GM12878 (cell line): ENCODE results near the gene CEP97. TPM values are rescaled to one million over a fixed set of nuclear protein-coding genes. Genes with fewer than 3 reads are reported as not detected.

Experiments used
- ASH2L ChIP-seq: fragments of 300-600, 200-600 bp; sonication (generic); IDR thresholded peaks from 2 replicates; pipeline ENCODE4 v1.6.1; 2017; ENCODE audit warnings: low read depth, mild to moderate bottlenecking, borderline replicate concordance
- BMI1 ChIP-seq: fragments of 450-650 bp; IDR thresholded peaks from 2 replicates; pipeline ENCODE4 v1.6.1; 2016; ENCODE audit warnings: mild to moderate bottlenecking, moderate library complexity, borderline replicate concordance
- BRCA1 ChIP-seq: IDR thresholded peaks from 2 replicates; pipeline ENCODE4 v1.6.1; 2011; ENCODE audit warnings: low read depth, low read length, improper control_type of control experiment
- CEBPB ChIP-seq, 2 experiments: fragments of 150-350 bp in 1 of 2; IDR thresholded peaks; 2 replicates each; pipeline ENCODE4 v1.6.1; 2012 to 2014; ENCODE audit warnings: low read depth in 2 of 2, low read length in 2 of 2, borderline replicate concordance in 1 of 2, inconsistent platforms in 1 of 2
- CHD1 ChIP-seq: IDR thresholded peaks from 2 replicates; pipeline ENCODE4 v1.6.1; 2012; ENCODE audit warnings: low read depth, low read length, improper control_type of control experiment
- CREB1 ChIP-seq: IDR thresholded peaks from 2 replicates; pipeline ENCODE4 v1.6.1; 2012; ENCODE audit warnings: low read depth, mild to moderate bottlenecking, inconsistent platforms
- FOXK2 ChIP-seq: fragments of 450-650 bp; IDR thresholded peaks from 2 replicates; pipeline ENCODE4 v1.6.1; 2017; ENCODE audit warnings: mild to moderate bottlenecking, moderate library complexity
- FOXM1 ChIP-seq: IDR thresholded peaks from 2 replicates; pipeline ENCODE4 v1.6.1; 2012; ENCODE audit warnings: low read depth, mild to moderate bottlenecking, inconsistent platforms, low read length, moderate library complexity
- HDGF ChIP-seq: fragments of 450-650 bp; IDR thresholded peaks from 2 replicates; pipeline ENCODE4 v1.6.1; 2016; ENCODE audit warnings: antibody characterized with exemption
- IKZF2 ChIP-seq, 2 experiments: fragments of 450-650 bp; IDR thresholded peaks; 2 replicates each; pipeline ENCODE4 v1.6.1; 2017; ENCODE audit warnings: mild to moderate bottlenecking in 2 of 2, moderate library complexity in 2 of 2
- KAT2A ChIP-seq: conservative IDR thresholded peaks from 2 replicates; pipeline ENCODE4 v1.6.1; 2011; ENCODE audit warnings: low read depth, low read length; ENCODE audit not compliant: control insufficient read depth
- LARP7 ChIP-seq: fragments of 450-650 bp; IDR thresholded peaks from 2 replicates; pipeline ENCODE4 v1.6.1; 2017; ENCODE audit warnings: mild to moderate bottlenecking
- MEF2A ChIP-seq: IDR thresholded peaks from 2 replicates; pipeline ENCODE4 v1.6.1; 2011; ENCODE audit warnings: low read depth, mild to moderate bottlenecking, low read length, moderate library complexity; ENCODE audit not compliant: insufficient read depth
- NFIC ChIP-seq: IDR thresholded peaks from 2 replicates; pipeline ENCODE4 v1.6.1; 2012; ENCODE audit warnings: low read depth, mild to moderate bottlenecking, inconsistent platforms, low read length, moderate library complexity
- POLR2A ChIP-seq: IDR thresholded peaks from 2 replicates; pipeline ENCODE4 v1.6.1; 2011; ENCODE audit warnings: low read depth, mild to moderate bottlenecking, low read length
- RAD51 ChIP-seq: fragments of 450-650 bp; IDR thresholded peaks from 2 replicates; pipeline ENCODE4 v1.6.1; 2016; ENCODE audit warnings: moderate library complexity, mild to moderate bottlenecking, inconsistent platforms
- RBBP5 ChIP-seq: fragments of 200-600 bp; sonication (generic); conservative IDR thresholded peaks from 2 replicates; pipeline ENCODE4 v1.6.1; 2016
- RUNX3 ChIP-seq: IDR thresholded peaks from 2 replicates; pipeline ENCODE4 v1.6.1; 2012; ENCODE audit warnings: low read length, inconsistent platforms
- SP1 ChIP-seq: IDR thresholded peaks from one replicate; pipeline ENCODE4 v1.6.1; 2011; ENCODE audit warnings: low read depth, low read length
- STAT3 ChIP-seq: IDR thresholded peaks from 2 replicates; pipeline ENCODE4 v1.6.1; 2011; ENCODE audit warnings: low read depth, low read length, improper control_type of control experiment
- SUPT20H ChIP-seq: IDR thresholded peaks from 2 replicates; pipeline ENCODE4 v1.6.1; 2011; ENCODE audit warnings: low read depth, mild to moderate bottlenecking, low read length, moderate library complexity, borderline replicate concordance; ENCODE audit not compliant: control insufficient read depth
- TCF12 ChIP-seq: IDR thresholded peaks from 2 replicates; pipeline ENCODE4 v1.6.1; 2011; ENCODE audit warnings: low read depth, mild to moderate bottlenecking, low read length
- TCF7 ChIP-seq: IDR thresholded peaks from 2 replicates; pipeline ENCODE4 v1.6.1; 2014; ENCODE audit warnings: antibody characterized with exemption, borderline replicate concordance
- YY1 ChIP-seq: IDR thresholded peaks from 2 replicates; pipeline ENCODE4 v1.6.1; 2011; ENCODE audit warnings: low read depth, mild to moderate bottlenecking, low read length
- ZNF217 ChIP-seq: fragments of 450-650 bp; IDR thresholded peaks from 2 replicates; pipeline ENCODE4 v1.6.1; 2017; ENCODE audit warnings: antibody characterized with exemption, mild to moderate bottlenecking
- ZNF24 ChIP-seq: fragments of 450-650 bp; IDR thresholded peaks from 2 replicates; pipeline ENCODE4 v1.6.1; 2017; ENCODE audit warnings: antibody characterized with exemption, mild to moderate bottlenecking
- polyA plus RNA-seq, 11 experiments: library from polyadenylated mRNA; depleted of rRNA in 4 of 11; unstranded in 6 of 11; stranded (reverse) in 5 of 11; fragments of >200 nt; fragmentation: Nextera tagmentation in 4 of 11; fragmentation: Illumina TruSeq in 1 of 11; extraction: Ambion mirVana in 4 of 11; extraction: Trizol in 1 of 11; gene quantifications; 1 replicate in 1 of 11; 2 replicates in 10 of 11; pipeline versions ENCODE4 v1.2.1 to v1.2.3, GENCODE V29; 2011 to 2016; ENCODE audit warnings: inconsistent platforms in 2 of 11, missing spikeins in 2 of 11, low read depth in 1 of 11
- total RNA-seq, 4 experiments: library from RNA; depleted of rRNA in 3 of 4; stranded (reverse); fragments of >200 nt in 3 of 4; fragmentation: Illumina TruSeq in 1 of 4; extraction: Trizol in 1 of 4; gene quantifications; 2 replicates each; pipeline versions ENCODE4 v1.2.1 to v1.2.3, GENCODE V29; 2013 to 2021
- TF ChIP-seq, protein P1 (sequence below): fragments of 450-650 bp; IDR thresholded peaks from 2 replicates; pipeline ENCODE4 v1.6.1; 2017; ENCODE audit warnings: low read depth, mild to moderate bottlenecking, moderate library complexity
- TF ChIP-seq, protein P2 (sequence below): fragments of 450-650 bp; IDR thresholded peaks from 2 replicates; pipeline ENCODE4 v1.6.1; 2016; ENCODE audit warnings: mild to moderate bottlenecking
- TF ChIP-seq, protein P3 (sequence below): fragments of 150-350 bp; IDR thresholded peaks from 2 replicates; pipeline ENCODE4 v1.6.1; 2014; ENCODE audit warnings: mild to moderate bottlenecking, low read depth, low read length

CEP97 gene
- total and polyA plus RNA-seq, 10 of the 15 experiments (the other 5 are each of a cell fraction or from before 2014, with no cell fraction given): 1.9 to 13.7 (median 5.8) TPM

DNA sequence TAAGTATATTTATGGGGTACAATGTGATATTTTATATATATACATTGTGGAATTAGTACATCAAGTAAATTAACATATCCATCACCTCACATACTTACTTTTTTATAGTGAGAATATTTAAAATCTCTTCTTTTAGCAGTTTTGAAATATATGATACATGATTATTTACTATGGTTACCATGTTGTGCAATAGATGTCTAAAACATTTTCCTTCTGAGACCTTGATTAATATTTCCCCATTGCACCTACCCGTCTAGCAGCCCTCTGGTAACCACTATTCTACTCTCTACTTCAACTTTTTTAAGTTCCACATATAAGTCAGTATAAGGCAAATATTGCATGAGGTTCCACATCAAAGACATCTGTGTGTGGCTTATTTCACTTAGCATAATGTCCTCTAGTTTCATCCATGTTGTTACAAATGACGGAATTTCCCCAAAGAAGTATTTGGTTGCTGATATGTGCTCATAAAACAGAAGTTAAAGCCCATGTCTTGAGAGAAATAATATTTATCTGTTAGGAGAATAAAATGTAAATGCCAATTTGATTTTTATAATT lies 95.3 kb downstream of the CEP97 start (continued):
- TF ChIP-seq, protein P1, sequence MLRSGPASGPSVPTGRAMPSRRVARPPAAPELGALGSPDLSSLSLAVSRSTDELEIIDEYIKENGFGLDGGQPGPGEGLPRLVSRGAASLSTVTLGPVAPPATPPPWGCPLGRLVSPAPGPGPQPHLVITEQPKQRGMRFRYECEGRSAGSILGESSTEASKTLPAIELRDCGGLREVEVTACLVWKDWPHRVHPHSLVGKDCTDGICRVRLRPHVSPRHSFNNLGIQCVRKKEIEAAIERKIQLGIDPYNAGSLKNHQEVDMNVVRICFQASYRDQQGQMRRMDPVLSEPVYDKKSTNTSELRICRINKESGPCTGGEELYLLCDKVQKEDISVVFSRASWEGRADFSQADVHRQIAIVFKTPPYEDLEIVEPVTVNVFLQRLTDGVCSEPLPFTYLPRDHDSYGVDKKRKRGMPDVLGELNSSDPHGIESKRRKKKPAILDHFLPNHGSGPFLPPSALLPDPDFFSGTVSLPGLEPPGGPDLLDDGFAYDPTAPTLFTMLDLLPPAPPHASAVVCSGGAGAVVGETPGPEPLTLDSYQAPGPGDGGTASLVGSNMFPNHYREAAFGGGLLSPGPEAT: peak; percentile 71; the same call in 1 of the 2 replicates
- TF ChIP-seq CEBPB (IDR thresholded peaks at IDR 0.05; ENCODE audit: borderline replicate concordance in 1 of 2, low read depth in 2 of 2, low read length in 2 of 2): peak in 1 of 2 experiments; percentile 61; a peak in 1 of 4 replicates
- no peak for TF ChIP-seq KAT2A
- no peak for TF ChIP-seq RBBP5
- TF ChIP-seq BRCA1: no peak
- peak; percentile 41; the same call in 1 of the 2 replicates for TF ChIP-seq FOXM1
- TF ChIP-seq STAT3: no peak
- TF ChIP-seq YY1: peak; percentile 43; the same call in 1 of the 2 replicates
- TF ChIP-seq LARP7: no peak
- TF ChIP-seq ZNF24: peak; percentile 49; the same call in 1 of the 2 replicates
- TF ChIP-seq ZNF217: no peak
- TF ChIP-seq MEF2A: no peak
- TF ChIP-seq FOXK2: no peak
- TF ChIP-seq TCF7: peak; percentile 89
- TF ChIP-seq POLR2A: no peak
- TF ChIP-seq, protein P2, sequence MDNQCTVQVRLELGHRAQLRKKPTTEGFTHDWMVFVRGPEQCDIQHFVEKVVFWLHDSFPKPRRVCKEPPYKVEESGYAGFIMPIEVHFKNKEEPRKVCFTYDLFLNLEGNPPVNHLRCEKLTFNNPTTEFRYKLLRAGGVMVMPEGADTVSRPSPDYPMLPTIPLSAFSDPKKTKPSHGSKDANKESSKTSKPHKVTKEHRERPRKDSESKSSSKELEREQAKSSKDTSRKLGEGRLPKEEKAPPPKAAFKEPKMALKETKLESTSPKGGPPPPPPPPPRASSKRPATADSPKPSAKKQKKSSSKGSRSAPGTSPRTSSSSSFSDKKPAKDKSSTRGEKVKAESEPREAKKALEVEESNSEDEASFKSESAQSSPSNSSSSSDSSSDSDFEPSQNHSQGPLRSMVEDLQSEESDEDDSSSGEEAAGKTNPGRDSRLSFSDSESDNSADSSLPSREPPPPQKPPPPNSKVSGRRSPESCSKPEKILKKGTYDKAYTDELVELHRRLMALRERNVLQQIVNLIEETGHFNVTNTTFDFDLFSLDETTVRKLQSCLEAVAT: no peak
- TF ChIP-seq CHD1: no peak
- TF ChIP-seq, protein P3, sequence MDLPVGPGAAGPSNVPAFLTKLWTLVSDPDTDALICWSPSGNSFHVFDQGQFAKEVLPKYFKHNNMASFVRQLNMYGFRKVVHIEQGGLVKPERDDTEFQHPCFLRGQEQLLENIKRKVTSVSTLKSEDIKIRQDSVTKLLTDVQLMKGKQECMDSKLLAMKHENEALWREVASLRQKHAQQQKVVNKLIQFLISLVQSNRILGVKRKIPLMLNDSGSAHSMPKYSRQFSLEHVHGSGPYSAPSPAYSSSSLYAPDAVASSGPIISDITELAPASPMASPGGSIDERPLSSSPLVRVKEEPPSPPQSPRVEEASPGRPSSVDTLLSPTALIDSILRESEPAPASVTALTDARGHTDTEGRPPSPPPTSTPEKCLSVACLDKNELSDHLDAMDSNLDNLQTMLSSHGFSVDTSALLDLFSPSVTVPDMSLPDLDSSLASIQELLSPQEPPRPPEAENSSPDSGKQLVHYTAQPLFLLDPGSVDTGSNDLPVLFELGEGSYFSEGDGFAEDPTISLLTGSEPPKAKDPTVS: no peak
- no peak for TF ChIP-seq RAD51
- peak; percentile 65 for TF ChIP-seq NFIC
- no peak for TF ChIP-seq SP1
- TF ChIP-seq HDGF: no peak
- TF ChIP-seq TCF12: no peak
- TF ChIP-seq ASH2L: no peak
- TF ChIP-seq SUPT20H: no peak
- peak; percentile 31; the same call in 1 of the 2 replicates for TF ChIP-seq CREB1
- TF ChIP-seq RUNX3: peak; percentile 77
- no peak; a peak in 2 of 4 replicates for TF ChIP-seq IKZF2 (IDR thresholded peaks at IDR 0.05)
- TF ChIP-seq BMI1: peak; percentile 49; the same call in 1 of the 2 replicates
